Activated T-cell treated with anti-CD3 and anti-CD28 coated beads for 1 hour (primary cell): ENCODE results near the gene MRC2.

Experiments used
- DNase-seq: peaks from one replicate; pipeline ENCODE4 v3.0.0-alpha.2; 2020; ENCODE audit warnings: low read depth

The MRC2 gene

DNA sequence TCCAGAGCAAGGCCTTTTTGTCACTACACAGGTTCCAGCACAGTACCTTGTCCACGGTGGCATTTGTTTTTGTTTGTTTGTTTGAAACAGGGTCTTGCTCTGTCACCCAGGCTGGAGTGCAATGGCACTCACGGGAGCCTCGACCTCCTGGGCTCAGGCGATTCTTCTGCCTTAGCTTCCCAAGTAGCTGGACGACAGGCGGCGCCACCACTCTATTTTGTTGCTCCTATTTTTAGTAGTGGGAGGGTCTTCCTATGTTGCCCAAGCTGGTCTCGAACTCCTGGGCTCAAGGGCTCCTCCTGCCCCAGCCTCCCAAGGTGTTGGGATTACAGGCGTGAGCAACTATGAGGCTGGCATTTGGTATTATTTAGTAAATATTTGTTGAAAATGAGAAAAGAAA is 10.3 kb downstream of the MRC2 start:
- no peak for DNase-seq

DNA sequence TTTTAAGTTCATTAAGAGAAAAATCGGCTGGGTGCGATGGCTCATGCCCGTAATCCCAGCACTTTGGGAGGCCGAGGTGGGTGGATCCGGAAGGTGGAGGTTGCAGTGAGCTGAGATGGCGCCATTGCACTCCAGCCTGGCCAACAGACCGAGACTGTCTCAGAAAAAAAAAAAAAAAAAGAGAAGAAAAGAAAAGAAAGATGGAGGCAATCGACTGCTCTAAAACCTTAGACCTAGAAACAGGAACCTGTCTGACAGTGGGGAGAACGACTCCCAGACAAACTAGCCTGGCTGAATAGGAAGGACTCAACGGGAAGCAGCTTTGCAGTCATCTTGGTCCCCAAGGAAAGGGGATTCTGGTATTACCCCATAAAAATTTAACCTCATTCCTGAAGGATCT is 13.7 kb downstream of the MRC2 start:
- no peak for DNase-seq

DNA sequence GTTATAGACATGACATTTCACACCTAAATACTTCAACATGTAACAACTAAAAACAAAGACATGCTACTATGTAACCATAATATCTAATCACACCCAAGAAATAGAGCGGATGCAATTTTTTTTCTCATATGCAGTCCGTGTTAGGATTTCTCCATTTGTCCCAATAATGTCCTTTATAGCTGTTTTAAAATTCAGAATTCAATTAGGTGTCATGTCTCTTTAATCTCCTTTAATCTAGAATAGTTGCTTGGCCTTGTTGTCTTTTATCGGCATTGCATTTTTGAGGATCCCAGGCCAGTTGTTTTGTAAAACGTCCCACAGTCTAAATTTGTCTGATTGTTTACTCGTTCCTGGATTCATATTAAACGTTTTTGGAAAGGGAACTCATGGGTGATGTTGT is 14.5 kb downstream of the MRC2 start:
- DNase-seq = no peak

DNA sequence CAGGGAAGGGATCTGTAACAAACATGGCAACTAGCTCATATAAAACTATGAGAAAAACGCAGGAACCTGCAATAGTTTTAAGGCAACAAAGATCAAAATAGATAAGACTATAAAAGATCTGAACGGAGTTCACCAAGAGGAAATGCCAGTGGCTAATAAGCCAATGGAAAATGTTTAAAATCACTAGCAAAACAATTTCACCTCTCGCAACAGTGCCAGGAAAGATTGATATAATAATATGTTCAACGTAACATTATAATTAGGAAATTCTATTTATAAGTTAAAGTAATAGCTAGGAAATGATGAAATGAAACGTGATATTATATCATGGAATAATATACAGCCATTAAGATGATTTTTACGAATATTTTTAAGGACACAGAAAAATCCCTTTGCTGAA is 16.0 kb downstream of the MRC2 start:
- no peak for DNase-seq

DNA sequence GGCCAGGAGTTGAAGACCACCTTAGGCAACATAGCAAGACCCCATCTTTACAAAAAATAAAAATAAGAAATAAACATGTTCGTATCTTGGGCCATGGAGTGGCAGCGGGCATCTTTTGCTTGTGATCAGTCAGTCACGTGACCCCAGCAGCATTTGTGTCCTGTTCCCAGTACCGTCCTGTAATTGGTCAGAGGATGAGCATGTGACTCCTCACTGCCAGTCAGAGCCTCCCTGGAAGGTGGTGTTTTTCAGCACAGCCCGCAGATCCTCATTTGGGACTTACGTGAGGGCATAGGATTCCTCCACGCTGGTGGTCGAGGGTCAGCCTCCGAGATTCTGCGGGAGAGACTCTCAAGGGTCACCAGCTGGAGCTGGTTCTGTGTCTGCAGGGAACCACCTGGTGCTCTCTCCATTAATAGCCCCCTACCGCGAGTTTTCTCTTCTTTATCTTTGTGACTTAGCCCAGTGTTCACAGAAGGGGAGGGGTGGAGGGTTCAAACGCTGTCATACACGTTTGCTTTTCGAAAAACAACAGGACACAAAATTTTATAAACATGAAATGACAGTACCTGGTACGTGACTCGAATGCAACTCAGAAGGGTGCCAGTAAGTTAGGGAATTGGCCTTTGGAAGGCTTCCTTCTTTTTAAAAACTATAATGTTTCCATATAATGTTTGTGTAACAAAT is 17.2 kb downstream of the MRC2 start:
- DNase-seq = no peak

DNA sequence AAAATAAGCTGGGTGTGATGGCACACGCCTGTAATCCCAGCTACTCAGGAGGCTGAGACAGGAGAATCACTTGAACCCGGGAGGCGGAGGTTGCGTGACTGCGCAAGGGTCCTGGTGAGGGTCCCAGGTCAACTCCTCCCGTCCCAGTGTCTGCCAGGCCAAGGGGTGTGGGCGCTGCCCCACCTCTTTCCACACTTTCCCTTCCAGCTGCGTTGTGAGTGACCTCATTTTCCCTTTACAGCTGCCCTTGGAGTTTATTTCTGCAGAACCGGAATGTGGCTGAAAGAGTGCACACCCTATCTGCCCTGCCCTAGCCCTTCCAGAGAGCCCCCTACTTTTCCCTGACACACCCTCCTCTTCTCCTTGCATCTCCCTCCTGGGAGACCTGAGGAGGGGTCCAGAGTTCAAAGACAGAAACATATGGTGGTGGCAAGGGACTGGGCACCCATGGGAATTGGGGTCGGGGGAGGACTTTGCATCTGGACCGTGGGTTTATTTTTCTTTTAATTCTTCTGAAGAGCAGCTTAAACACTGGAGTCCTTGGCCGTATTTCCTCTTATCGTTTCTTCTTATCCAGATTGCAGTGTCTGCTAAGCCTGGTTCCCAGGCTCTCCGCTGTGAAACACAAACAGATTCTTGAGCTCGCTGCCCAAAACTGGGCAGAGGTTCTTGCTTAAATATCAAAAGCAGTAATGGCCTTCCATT is 20.9 kb downstream of the MRC2 start:
- DNase-seq = no peak

DNA sequence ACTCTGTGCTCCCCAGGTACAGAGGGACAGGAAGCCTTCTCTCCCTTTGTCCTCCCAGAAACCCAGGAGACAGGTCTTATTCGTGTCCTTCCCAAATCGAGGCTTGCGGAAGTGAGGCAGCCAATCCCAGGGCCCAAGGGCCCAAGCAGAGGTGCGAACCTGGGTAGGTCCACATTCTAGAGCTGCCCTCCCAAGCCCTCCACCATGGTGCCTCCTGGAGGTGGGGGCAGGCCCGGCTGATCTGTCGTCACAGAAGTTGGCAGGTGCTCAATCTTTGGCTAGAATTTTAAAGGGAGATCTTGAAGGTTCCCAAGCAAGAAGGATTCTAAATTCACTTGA is 21.5 kb downstream of the MRC2 start:
- no peak for DNase-seq

DNA sequence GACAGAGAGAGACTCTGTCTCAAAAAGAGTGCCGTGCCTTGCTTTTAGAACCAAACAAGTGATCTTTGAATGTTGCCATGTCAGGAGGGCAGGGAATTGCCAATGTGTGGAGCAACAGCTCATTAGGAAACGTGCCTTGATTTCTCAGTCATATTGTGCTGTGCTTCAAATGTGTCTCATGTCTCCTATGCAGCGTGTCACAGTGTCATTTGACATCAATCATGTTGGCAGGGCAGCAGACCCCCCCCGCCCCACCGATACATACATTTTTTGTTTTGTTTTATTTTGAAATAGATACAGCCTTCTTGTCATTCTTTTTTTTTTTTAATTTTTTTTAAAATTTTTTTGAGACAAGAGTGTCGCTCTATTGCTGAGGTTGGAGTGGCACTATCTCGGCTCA is 22.1 kb downstream of the MRC2 start:
- no peak for DNase-seq

DNA sequence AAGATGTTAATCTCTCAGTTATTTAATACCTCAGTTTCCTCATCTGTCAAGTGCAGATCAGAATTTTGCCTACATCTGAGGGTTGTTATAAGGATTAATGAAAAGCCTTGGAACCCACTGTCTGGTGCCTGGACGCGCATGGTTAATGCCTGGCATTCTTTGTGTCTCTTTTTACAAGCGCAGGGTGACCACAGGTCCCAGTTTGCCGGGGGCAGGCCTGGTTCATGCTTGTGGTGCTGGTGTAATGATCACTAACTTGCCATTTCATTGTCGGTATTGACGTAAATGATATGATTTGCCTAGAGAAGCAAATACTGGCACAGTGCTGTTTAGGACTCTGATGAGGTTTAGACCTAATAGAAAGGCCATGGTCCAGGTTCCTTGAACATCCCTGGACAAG is 23.1 kb downstream of the MRC2 start:
- no peak for DNase-seq

DNA sequence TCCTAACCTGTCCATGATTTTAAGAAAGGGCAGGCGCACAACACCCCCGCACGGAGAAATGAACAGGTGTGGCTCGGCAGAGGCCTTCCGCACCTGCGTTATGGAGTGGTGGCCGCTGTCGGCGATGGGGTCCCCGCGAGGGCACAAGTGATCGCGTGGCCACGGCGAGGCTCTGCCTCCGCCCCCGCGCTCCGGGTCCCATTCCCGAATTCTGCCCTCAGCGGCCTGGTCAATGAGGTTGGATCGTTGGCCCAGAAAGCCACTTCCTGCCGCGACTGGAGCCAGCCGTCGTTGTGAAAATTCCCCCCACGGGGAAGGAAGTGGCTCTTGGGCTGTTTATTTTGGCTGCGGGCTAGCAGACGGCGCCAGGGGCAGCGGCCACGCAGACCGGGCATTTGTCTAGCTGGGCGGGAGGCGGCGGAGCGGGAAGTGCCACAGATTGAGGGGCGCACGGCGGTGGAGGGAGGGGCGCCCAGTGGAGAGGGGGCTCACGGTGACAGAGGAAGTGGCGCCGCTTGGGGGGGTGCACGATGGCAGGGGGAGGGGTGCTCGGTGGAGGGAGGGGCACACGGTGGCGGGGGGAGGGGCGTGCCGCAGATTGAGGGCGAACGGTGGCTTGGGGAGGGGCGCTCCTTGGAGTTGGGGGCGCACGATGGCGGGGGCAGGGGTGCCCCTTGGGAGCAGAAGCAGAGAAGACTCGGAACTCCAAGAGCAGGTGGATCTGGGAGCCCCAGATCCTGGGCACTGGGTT is 25.0 kb downstream of the MRC2 start:
- peak; percentile 16 for DNase-seq

DNA sequence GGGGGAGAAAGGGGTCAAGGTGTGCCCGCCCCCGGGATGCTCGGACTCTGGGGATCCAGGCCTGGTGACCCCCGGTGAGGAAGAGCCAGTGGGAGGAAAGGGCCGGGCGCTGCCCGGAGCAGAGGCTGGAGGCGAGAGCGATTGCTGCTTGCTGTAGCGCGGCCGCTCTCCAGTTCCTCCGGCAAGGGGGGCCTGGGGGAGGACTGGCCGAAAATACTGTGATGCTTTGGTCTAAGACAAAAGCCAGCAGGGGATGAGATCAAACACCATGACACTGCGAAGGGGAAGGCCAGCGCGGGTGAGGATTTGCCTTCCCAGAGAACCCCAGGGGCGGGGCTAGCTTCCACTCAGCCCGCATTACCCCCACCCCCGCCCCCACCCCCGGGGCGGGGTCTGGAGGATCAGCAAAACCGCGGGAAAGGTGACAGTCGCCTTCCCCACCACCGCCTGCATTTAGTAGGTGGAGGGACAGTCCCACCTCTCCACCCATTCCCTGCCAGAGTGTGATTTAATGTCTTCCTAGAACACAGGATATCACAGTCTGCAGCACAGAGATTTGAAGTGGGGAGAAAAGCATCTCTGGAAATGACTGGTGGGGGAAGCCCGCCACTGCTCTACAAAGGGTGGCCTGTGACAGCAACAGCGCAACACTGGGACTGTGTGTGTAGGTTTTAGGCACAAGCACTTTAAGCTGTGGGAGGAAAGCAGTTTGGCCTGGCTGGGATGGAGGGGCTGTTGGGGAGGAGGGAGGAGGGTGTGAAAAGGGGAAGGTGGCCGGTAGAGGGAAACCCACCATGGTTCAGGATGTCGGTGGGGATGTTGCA is 25.7 kb downstream of the MRC2 start:
- peak; percentile 42 for DNase-seq

DNA sequence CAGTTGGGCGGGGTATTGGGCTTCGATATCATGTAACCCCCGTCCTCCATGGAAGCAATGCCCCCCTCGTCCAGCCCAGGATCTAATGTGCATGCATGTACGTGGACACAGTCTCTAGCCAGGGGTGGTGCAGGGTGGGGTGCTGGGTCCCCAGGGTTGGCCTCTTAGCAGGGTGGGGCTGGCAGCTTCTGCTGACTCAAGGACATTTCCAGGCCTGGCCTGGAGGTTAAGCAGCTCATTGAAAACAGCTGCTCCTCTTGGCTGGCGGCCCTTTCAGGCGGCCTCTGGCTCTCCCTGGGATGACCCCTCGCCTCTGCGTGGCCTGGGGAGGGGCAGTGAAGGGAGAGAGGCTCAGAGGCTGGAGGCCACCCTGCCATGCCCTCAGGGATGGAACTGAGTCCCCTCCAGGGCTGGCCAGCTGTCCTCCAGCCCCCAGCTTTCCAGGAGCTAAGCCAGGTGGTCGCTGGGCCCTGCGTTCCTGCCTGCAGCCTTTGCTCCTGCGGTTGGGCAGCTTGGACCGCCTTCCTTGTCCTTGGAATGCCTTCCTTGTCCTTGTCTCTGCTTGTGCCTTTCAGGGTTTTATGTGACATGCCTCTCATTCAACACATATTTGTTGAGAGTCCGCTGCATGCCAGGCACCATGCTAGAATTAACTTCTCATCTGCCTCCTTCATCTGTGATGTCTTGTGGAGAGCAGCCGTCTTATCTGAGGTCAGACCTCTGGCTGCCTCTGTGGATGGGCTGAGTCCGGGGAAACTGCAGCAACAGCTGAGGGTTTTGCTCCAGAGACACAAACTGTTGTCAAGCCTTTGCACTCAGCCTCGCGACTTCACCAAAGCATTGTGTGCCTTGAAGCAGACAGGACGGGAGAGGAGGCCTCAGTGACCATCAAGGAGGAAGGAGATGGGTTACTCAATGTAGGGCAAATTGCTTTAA is 26.6 kb downstream of the MRC2 start:
- DNase-seq = no peak

DNA sequence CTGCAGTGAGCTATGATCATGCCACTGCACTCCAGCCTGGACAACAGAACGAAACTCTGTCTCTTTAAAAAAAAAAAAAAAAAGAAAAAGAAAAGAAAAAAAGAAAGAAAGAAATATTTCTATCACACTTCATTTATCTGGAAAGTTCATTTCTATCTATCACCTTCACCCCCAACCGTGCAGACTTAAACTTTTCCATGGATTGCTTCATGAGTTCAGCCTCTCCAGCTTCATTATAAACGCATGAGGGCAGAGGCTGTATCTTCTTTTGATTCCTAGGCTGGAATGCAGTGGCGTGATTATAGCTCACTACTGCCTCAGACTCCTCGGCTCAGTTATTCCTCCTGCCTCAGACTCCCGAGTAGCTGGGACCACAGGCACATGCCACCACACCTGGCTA is 28.2 kb downstream of the MRC2 start:
- DNase-seq = no peak

DNA sequence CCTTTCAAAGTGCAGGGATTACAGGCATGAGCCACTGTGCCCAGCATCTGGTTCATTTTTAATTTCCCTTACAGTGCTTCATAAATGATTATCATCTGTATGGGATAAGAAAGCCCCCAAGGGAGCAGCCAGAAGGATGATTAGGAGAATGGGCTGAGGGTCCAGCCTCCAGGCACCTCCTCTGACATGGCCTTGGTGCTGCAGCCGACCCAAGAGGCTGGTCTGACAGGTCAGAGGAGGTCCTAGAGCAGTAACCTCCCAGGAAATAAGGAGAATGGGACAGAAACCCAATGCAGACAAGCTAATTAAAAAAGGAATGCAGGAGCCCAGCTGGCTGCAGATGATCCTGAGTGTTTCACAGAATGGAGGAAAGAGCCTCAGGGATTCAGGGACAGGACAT is 29.0 kb downstream of the MRC2 start:
- DNase-seq = no peak

DNA sequence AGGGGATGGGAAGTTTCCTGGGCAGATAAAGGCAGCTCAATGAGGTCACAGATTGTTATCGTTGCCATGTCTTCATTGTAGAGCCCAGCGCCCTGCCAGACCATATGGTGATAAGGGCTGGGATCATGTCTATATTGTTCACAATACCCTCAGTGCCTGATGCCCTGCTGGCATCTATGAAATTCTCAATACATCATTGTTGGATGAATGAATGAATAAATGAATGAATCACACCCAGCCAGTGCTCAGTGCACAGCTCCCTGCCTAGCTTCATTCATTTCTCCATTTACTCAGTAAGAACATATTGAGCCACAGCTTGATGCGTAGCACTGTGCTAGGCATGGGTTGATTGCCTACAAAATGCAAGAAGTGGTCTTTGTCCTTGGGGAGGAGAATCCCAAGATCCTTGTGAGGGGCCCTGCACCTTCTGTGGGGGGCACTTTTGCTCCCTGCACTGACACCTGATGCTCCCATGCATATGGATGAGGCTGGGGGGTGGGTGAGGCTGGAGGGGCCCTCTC is 29.7 kb downstream of the MRC2 start:
- no peak for DNase-seq

DNA sequence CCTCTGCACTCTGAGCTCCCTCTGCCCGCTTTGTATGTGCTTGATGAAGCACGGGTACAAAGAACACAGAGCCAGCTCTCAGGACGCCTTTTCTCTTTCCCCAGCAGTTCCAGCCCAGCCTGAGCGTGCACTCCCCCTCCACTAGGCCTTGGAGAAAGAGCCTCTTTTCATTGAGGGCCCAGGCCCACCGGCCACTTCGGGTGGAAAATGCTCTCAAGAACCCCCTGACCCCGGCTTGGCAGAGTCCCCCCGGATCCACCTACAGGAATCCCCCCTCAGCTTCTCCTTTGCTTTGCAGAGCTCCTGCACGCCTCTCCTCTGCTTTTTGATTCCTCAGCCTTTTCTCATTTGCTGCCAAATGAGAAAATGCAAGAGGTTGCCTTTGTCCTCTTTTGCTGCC is 30.2 kb downstream of the MRC2 start:
- DNase-seq = no peak

DNA sequence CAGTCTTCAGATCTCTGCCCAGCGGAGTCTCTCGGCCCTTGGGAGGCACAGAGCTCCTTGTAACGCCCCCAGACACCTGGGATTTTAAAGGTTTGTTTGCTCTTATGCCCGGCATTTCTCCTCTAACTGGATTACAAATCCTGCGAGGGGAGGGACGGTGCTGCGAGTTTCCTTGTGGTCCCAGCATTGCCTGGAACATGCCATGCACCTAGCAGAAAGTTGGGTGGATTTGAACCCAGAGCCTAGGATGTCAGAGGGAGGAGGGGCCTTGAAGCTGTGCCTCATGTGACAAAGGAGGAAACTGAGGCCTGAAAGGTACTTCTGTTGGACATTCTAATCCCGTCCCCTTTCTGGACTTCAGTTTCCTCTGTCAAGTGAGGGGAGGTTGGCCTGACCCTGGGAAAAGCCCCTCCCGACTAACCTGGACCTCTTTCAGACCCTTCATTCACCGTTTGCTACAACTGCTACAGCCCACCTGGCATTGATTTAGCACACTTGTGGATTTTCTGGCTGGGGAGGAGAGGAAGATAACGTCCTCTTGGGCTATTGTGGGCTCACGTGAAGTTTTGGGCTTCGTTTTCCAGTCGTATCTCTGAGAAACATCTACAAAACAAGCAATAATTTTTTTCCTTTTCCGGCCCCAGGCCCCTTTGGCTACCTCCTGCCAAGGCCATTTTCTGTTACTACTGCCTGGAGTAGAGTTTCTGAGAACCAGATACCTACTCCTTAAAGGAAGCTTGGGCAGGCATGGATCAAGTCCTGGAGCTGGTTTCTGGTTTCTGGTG is 30.9 kb downstream of the MRC2 start:
- DNase-seq = no peak

DNA sequence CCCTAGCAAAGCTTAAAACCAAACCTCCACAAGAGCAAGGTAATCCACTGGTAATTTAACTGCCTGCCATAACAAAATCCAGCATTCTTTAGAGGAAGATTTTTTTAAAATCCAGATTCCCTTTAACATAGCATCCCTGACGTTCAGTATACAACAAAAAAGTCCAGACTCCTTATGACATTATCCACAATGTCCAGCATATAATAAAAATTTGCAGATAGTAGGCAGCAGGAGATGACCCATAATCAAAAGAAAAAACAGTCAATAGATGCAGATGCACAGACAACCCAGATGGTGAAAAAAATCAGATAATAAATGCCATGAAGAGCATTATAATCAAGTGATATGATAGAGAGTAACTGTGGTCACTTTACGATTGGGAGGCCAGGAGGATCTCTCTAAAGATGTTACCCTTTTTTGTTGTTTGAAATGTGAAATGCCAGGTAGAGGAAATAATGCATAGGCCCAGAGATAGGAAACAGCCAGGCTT is 33.2 kb downstream of the MRC2 start:
- DNase-seq = no peak

DNA sequence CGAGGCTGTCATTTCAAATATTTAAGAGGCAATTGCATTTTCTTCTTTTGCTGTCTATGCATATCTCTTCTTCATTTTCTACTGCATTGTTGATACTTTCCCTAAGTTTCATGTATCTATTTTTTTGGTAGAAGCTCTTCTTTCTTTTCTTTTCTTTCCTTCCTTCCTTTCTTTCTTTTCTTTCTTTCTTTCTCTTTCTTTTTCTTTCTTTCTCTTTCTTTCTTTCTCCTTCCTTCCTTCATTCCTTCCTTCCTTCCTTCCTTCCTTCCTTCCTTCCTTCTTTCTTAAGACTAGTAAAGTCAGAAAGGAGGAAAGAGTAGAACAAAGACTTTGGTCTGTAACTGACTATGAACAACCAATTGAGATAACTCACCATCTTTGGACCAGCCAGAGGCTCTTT is 33.9 kb downstream of the MRC2 start:
- DNase-seq = no peak

DNA sequence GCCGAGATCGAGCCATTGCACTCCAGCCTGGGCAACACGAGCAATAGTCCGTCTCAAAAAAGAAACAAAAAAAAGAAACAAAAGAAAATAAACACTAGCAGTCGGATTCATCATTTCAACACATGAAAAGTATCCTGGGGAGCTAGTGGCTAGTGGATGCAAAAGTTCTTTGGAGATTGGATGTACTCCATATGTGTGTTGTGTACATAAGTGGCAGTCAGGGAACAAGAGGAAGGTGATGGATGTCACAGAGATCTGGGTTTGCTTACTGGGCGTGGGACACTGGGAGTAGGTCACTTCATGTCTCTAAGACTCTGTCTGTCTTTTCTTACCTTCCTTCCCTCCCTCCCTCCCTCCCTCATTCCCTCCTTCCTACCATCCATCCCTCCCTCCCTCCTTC is 35.4 kb downstream of the MRC2 start:
- no peak for DNase-seq
